ENCODE results near the gene MTSS2. TPM values are rescaled to one million over a fixed set of nuclear protein-coding genes. Genes with fewer than 3 reads are reported as not detected.
"Not testable (repeated sequence)": the region's sequence is repeated elsewhere in the genome, so short reads cannot be mapped to it uniquely, and the experiment has no call there.

MTSS2 gene
- total RNA-seq, 1 donor = 24.0 TPM

DNA sequence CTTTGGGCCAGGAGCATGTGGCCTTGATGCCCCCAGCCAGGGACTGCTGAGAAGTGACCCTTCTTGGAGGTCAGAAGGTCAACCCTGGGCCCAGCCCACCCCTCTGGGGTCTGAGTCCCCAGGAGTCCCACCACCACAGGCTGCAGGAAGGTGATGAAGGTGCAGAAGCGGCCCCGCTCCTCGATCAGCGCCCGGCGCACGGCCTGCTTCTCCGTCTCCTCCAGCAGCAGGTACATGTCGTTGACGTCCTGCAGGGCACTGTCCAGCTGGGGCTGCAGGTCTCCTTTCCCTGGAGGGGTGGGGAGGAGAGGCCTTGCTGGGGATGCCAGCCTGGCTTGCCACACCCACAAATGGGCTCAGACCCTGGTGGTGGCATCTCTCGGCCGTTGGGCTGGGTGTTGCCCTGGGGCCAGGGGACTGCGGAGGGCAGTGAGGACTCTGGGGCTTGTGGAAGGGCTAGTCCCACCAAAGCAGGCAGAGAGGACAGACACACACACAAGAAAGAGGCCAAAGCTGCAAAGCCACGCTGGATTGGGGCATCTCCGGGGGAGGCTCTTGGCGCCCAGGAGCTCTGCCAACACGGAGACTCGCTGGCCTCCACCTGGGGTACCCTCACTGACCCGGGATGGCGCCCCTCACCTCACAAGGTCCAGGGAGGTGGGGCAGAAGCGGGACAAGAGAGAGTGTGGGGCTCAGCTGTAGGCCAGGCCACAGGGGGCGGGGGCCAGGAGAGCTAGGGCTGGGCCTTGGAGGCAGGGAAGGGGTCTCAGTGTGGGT lies 7.5 kb downstream of the MTSS2 start:
- DNase-seq (ENCODE audit: low read depth) = no peak
- H3K4me3 ChIP-seq (ENCODE audit: low read depth, low read length) = no peak overlapping the region
- TF ChIP-seq, protein P1, sequence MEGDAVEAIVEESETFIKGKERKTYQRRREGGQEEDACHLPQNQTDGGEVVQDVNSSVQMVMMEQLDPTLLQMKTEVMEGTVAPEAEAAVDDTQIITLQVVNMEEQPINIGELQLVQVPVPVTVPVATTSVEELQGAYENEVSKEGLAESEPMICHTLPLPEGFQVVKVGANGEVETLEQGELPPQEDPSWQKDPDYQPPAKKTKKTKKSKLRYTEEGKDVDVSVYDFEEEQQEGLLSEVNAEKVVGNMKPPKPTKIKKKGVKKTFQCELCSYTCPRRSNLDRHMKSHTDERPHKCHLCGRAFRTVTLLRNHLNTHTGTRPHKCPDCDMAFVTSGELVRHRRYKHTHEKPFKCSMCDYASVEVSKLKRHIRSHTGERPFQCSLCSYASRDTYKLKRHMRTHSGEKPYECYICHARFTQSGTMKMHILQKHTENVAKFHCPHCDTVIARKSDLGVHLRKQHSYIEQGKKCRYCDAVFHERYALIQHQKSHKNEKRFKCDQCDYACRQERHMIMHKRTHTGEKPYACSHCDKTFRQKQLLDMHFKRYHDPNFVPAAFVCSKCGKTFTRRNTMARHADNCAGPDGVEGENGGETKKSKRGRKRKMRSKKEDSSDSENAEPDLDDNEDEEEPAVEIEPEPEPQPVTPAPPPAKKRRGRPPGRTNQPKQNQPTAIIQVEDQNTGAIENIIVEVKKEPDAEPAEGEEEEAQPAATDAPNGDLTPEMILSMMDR (IDR thresholded peaks at IDR 0.05; ENCODE audit: insufficient read depth, low read length) = no peak

DNA sequence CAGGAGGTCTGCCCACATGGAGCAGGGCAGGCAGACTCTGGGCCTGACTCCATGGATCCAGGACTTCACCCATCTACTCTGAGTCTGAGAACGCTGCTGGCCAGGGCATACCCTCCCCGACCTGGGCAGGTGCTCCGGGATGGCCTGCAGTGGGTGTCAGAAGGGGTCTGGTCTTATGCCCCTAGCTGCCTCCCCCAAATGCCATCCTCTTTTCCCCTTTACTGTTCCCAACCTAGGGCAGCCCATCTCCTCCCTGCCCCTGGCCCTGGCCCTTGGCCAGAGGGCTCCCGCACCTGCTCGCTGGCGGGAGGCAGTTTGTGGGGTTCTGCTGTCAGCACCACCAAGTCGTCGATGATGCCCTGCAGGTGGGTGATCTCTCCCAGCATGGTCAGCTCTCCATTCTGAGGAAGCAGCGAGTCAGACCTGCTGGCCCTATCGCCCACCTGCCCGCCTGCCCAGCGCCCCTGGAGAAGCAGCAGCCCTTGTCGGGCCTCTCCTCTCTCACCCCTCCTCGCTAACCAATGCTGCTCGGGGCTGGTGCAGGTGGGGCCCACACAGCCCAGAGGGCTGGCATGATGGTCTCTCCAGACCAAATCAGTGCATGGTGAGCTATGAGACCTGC lies 8.2 kb downstream of the MTSS2 start:
- no peak for DNase-seq (ENCODE audit: low read depth)
- TF ChIP-seq, protein P1 (IDR thresholded peaks at IDR 0.05; ENCODE audit: insufficient read depth, low read length) = no peak
- H3K4me3 ChIP-seq (ENCODE audit: low read depth, low read length) = no peak overlapping the region

DNA sequence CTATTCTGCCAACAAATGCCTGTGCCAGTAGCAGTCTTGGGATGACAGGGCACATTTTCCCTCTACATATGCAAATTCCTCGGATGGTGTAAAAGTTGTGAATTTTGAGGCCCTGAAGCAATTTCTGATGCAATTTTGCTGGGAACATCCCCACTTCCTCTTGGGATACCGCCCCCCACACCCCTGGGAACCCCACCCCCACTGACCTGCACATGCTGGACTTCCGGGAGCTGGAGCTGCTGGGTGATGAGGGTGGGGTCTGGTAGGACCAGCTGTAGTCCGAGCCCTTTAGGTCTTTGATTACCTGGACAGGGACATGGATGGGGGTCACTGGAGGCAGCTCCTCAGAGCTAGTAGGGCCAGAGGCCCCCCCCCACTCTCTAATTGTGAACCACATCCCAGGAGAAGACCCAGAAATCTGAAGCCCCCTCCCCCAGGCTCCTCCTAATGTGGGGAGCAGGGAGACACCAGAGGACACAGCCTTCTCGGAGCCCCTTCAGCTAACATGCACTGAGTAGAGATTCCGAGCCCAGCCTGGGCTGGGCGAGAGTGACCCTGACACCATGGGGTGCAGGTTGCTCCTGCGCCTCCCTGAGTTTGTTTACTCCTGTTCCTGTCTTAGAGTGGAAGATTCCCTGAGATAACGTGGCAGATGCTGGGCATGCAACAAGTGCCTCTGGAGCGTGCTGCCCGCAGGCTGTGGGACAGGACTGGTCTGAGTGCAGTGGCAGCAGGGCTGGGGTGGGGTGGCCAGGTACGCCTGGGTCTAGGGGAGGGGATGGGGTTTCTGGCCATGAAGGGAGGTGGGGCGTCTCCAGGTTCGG lies 9.0 kb downstream of the MTSS2 start:
- DNase-seq (ENCODE audit: low read depth) = no peak
- TF ChIP-seq, protein P1 (IDR thresholded peaks at IDR 0.05; ENCODE audit: insufficient read depth, low read length) = no peak

DNA sequence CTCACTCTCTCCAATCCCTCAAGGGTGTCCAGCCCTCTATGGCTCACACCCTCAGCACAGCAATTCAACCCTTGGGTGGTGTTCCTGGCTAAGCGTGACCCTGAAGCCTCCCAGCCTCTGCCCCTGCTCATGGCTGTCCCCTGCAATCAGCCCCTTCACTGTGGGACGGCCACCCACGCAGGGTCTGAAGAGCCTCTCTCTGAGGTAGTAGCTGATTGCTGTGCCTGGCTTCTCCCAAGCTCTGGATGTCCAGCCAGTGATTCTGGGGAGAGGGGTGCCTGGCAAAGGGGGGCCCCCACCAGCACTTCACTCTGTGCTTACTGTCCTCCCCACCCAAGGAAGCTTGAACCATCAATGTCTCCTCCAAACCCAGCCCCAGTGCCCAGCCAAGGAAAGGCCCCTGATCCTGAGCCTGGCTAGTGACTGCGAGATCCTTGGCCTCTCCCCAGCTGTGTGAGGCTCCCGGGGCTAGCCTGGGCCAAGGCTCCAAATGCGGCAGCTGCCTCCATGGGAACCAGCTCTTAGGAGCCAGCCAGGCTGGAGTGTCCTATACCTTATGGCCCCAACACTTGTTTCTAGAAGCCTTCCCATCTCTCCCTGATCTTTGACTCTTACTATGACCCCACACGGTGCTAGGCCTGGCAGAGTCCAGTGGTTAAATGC lies 9.9 kb downstream of the MTSS2 start:
- DNase-seq (ENCODE audit: low read depth) = no peak
- H3K4me3 ChIP-seq (ENCODE audit: low read depth, low read length) = no peak overlapping the region
- TF ChIP-seq, protein P1 (IDR thresholded peaks at IDR 0.05; ENCODE audit: insufficient read depth, low read length) = no peak

More for the DNA sequence above, 9.0 kb downstream of the MTSS2 start:
- H3K4me3 ChIP-seq (ENCODE audit: low read depth, low read length) = no peak overlapping the region

DNA sequence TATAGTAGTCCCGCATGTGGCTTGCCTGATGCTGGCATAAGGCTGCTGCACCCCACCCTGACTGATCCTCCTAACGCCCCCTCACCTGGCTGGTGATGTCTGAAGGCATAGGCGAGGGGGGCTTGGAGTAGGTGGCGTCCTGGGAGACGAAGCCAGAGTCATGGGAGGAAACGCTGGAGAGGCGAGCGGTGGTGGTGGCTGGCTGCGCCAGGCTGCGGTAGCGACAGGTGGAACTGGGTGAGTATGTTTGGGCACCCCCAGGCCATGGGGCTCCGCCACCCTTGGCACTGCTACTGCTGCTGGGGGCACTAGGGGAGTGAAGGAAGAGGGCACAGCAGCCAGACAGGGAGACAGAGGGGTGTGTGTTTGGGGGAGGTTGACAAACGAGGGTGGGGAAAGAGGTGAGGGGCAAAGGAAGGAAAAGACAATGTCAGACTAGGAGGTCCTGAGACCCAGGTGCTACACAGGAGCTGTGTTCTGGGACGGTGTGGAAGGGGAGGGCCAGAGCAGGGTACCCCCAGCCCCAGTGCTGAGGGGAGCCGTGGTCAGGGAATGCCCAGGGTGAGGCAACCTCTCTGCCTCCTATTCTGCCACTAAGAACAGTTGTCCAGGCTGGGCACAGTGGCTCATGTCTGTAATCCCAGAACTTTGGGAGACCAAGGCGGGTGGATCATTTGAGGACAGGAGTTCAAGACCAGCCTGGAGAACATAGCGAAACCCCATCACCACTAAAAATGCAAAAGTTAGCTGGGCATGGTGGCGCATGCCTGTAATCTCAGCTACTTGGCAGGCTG lies 11.4 kb downstream of the MTSS2 start:
- TF ChIP-seq, protein P1 (IDR thresholded peaks at IDR 0.05; ENCODE audit: insufficient read depth, low read length) = no peak
- no peak for DNase-seq (ENCODE audit: low read depth)
- H3K4me3 ChIP-seq (ENCODE audit: low read depth, low read length) = no peak overlapping the region

DNA sequence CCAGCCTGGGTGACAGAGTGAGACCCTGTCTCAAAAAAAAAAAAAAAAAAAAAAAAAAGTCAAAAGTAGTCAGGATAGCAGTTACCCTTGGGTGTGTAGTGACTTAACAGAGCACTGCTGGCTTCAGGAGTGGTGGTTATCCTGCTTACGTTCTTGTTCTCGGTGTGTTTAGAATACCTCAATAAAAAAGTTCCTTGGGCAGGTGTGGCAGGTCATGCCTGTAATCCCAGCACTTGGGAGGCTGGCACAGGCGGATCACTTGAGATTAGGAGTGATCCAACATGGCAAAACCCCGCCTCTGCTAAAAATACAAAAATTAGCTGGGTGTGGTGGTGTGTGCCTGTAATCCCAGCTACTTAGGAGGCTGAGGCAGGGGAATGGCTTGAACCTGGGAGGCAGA lies 14.9 kb downstream of the MTSS2 start:
- not testable (repeated sequence) for H3K4me3 ChIP-seq (ENCODE audit: low read depth, low read length); DNase-seq (ENCODE audit: low read depth)
